IPS-NIHi11 (cell line): Measurements from ENCODE around the gene LCMT2.

Experiments used
- DNase-seq: peaks from one replicate; pipeline ENCODE4 v3.0.0; 2012; ENCODE audit warnings: mixed read lengths, low spot score

LCMT2 gene

DNA sequence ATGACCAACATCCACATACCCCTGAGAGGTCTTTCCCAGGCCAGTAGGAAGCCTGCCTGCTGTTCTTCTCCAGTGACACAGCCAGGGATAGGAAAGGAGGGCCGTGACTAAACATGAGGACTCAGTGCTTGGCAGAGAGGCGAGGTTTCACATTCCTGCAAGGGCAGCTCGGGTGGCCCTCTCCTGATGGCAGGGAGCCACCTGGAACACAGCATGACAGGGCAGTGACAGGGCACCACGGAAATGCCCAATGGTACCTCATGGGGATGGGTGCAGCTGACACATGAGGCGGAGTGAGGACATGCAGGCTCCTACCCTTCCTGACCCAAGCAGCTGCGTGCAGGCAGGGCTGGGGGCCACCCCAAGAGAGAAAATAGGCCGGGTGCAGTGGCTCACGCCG lies 56.2 kb downstream of the LCMT2 start:
- no peak for DNase-seq
